DOHH2 (cell line): ENCODE results near the gene AVPR2.
A peak's percentile ranks its signal among the peaks of the same experiment; 100 is the strongest.

Source experiments
- H3F3A ChIP-seq: fragments of 200-600 bp; sonication (generic), shearing (Covaris generic); 2 replicates; pipeline ENCODE4 v1.6.0; 2016; ENCODE audit warnings: antibody characterized with exemption, mild to moderate bottlenecking; ENCODE audit not compliant: control insufficient read depth, insufficient read depth
- H3K27ac ChIP-seq: fragments of 200-600 bp; sonication (generic); 2 replicates; pipeline ENCODE4 v1.5.1; 2014; ENCODE audit warnings: low read depth, mild to moderate bottlenecking, low read length, moderate library complexity
- H3K27me3 ChIP-seq: fragments of 200-600 bp; sonication (generic); 2 replicates; pipeline ENCODE4 v1.6.1; 2014; ENCODE audit warnings: mild to moderate bottlenecking, low read length, mixed read lengths; ENCODE audit not compliant: control insufficient read depth
- H3K36me3 ChIP-seq: fragments of 200-600 bp; sonication (generic); 2 replicates; pipeline ENCODE4 v1.6.1; 2014; ENCODE audit warnings: mild to moderate bottlenecking, low read length, moderate library complexity, mixed read lengths; ENCODE audit not compliant: control insufficient read depth
- H3K4me1 ChIP-seq: fragments of 200-600 bp; sonication (generic); 2 replicates; pipeline ENCODE4 v1.6.1; 2014; ENCODE audit warnings: mild to moderate bottlenecking, low read length, mixed read lengths; ENCODE audit not compliant: control insufficient read depth
- H3K4me2 ChIP-seq: fragments of 200-600 bp; sonication (generic); 2 replicates; pipeline ENCODE4 v1.6.0; 2014; ENCODE audit warnings: mild to moderate bottlenecking, low read length, moderate library complexity
- H3K4me3 ChIP-seq: fragments of 200-600 bp; sonication (generic); 2 replicates; pipeline ENCODE4 v1.5.1; 2014; ENCODE audit warnings: mild to moderate bottlenecking, low read length, mixed read lengths
- H3K79me2 ChIP-seq: fragments of 200-600 bp; sonication (generic); 2 replicates; pipeline ENCODE4 v1.6.1; 2014; ENCODE audit warnings: mild to moderate bottlenecking, low read length, mixed read lengths; ENCODE audit not compliant: control insufficient read depth
- H3K9me2 ChIP-seq: fragments of 200-600 bp; sonication (generic); replicated peaks from 2 replicates; pipeline ENCODE4 v1.6.1; 2014; ENCODE audit warnings: mild to moderate bottlenecking, low read length, mixed read lengths; ENCODE audit not compliant: control insufficient read depth
- H3K9me3 ChIP-seq: fragments of 200-600 bp; sonication (generic); 2 replicates; pipeline ENCODE4 v1.6.1; 2014; ENCODE audit warnings: antibody characterized with exemption, low read length, mixed read lengths; ENCODE audit not compliant: control insufficient read depth, insufficient read depth
- H4K20me1 ChIP-seq: fragments of 200-600 bp; sonication (generic); 2 replicates; pipeline ENCODE4 v1.6.0; 2014; ENCODE audit warnings: low read depth, mild to moderate bottlenecking, antibody characterized with exemption, low read length, moderate library complexity; ENCODE audit not compliant: control insufficient read depth, insufficient read depth
- EZH2phosphoT487 ChIP-seq: fragments of 200-600 bp; sonication (generic); IDR thresholded peaks from 2 replicates; pipeline ENCODE4 v1.6.1; 2017; ENCODE audit warnings: borderline replicate concordance, mild to moderate bottlenecking, antibody characterized with exemption, low read length, moderate library complexity, mixed read lengths
- TF ChIP-seq, protein P1 (sequence below): fragments of 200-600 bp; sonication (generic); IDR thresholded peaks from one replicate; pipeline ENCODE4 v1.5.1; 2014; ENCODE audit warnings: antibody characterized with exemption, mild to moderate bottlenecking, low read depth, low read length; ENCODE audit not compliant: poor library complexity, severe bottlenecking

The AVPR2 gene

DNA sequence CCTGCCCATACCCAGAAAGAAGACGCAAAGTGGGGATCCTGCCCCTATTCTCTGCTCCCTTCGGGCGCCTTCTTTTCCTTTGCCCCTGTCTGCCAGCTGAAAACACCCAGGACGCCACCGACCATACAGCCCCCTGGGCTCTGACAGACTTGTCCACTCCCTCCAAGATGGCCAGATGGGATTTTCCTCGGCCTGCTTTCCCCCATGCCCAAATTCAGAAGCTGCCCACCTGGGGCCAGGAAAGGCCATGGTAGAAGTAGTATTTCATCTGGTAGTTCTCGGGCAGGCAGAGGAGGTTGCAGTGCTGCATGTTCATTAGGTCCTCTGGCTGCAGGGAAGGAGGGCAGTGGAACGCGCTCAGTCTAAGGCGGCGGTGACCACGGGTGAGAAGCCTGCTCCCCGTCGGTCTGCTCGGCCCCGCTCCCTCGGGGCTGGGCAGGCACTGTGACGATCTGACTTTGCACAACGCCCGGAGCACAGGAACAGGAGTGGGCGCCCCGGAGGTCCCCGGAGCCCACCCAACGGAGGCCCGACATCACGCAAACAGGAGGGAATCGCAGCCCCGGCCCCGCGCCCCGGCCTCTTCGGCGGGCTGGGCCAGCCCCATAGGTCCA is 29.8 kb downstream of the AVPR2 start:
- peak overlapping the region; percentile 47 for H3K27ac ChIP-seq
- no peaks in the 10 kb centered on the region for H3K9me2 ChIP-seq
- TF ChIP-seq EZH2phosphoT487 = no peak
- TF ChIP-seq, protein P1, sequence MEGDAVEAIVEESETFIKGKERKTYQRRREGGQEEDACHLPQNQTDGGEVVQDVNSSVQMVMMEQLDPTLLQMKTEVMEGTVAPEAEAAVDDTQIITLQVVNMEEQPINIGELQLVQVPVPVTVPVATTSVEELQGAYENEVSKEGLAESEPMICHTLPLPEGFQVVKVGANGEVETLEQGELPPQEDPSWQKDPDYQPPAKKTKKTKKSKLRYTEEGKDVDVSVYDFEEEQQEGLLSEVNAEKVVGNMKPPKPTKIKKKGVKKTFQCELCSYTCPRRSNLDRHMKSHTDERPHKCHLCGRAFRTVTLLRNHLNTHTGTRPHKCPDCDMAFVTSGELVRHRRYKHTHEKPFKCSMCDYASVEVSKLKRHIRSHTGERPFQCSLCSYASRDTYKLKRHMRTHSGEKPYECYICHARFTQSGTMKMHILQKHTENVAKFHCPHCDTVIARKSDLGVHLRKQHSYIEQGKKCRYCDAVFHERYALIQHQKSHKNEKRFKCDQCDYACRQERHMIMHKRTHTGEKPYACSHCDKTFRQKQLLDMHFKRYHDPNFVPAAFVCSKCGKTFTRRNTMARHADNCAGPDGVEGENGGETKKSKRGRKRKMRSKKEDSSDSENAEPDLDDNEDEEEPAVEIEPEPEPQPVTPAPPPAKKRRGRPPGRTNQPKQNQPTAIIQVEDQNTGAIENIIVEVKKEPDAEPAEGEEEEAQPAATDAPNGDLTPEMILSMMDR = no peak
- no peaks in the 10 kb centered on the region for H3K9me3 ChIP-seq
- H3F3A ChIP-seq = no peaks in the 10 kb centered on the region
- no peaks in the 10 kb centered on the region for H4K20me1 ChIP-seq
- H3K36me3 ChIP-seq = peaks cover 34% of the 10 kb centered on the region
- H3K27me3 ChIP-seq = no peaks in the 10 kb centered on the region
- peak overlapping the region; percentile 81 for H3K4me2 ChIP-seq
- H3K4me3 ChIP-seq = peak overlapping the region; percentile 83
- peaks cover 29% of the 10 kb centered on the region for H3K79me2 ChIP-seq
- H3K4me1 ChIP-seq = peaks cover 16% of the 10 kb centered on the region

DNA sequence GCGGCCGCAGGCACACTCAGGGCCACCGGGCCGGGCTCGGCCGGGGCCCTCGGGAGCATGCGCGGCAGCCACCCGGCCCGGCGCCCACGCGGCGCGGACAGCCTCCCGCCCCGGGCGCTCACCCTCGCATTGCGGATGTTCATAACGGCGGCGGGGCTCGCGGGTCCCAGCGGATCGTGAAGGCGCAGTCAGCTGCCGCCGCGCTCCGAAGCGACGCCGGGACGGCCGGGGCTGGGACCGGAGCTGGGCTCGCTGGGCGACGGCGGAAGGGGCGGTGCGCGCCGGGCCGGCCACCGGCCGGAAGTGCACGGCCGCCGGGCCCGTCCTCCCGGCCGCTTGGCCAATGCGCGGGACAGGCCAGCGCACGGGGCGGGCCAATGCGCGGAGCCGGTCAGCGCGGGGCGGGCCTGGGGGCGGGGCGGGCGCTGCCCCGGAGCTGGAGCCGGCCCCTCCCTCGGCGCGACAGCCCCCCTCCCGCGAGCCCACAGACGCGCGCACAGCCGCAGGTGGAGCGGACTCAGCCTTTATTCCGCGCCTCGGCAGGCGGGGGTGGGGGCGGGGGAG is 30.4 kb downstream of the AVPR2 start, which contains the start of gene NAA10:
TSS of gene NAA10 (minus strand) at position 276 of the 564 bp plus-strand sequence. CDS start at position 143, 133 bp downstream.
- Histone ChIP-seq H3K4me2 (peak within 1 kb of the TSS; percentile 84), H3K4me3 (peak within 1 kb of the TSS; percentile 83), H3F3A (no peaks in the 10 kb centered on the region), H3K9me2 (no peaks in the 10 kb centered on the region), H3K9me3 (no peaks in the 10 kb centered on the region), H3K36me3 (peaks cover 31% of the 10 kb centered on the region), H3K79me2 (peaks cover 29% of the 10 kb centered on the region), H3K27ac (peak within 1 kb of the TSS; percentile 47), H4K20me1 (no peaks in the 10 kb centered on the region), H3K27me3 (no peaks in the 10 kb centered on the region), H3K4me1 (peaks cover 11% of the 10 kb centered on the region)
- TF ChIP-seq, protein P1 = no peak
- TF ChIP-seq EZH2phosphoT487 = no peak

DNA sequence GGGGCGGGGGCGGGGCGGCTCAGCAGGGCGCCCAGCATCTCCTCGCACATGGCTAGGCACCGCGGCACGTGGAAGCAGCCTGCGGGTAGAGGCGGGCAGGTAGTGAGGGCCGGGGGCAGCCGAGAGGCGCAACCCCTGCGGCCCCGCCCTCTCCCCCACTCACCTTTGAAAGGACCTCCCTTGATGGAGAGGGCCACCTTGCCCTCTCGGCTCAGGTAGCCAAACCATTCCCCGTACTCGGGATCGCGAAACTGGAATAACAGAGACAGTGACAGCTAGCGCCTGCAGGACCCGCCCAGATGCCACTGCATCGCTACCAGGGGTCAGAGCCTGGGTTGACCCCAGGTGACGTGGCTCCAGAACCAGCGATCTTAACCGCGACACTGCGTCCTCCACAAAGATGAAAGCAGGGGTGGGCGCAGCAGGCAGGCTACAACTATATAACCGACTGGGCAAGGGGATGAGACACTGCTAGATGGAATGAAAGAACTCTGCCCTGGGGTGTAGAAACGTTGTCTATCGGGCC is 30.9 kb downstream of the AVPR2 start:
- Histone ChIP-seq H3K27me3 (no peaks in the 10 kb centered on the region), H3K9me2 (no peaks in the 10 kb centered on the region), H4K20me1 (no peaks in the 10 kb centered on the region), H3K27ac (no peak overlapping the region), H3K36me3 (peaks cover 31% of the 10 kb centered on the region), H3K4me1 (peaks cover 11% of the 10 kb centered on the region), H3F3A (no peaks in the 10 kb centered on the region), H3K79me2 (peaks cover 29% of the 10 kb centered on the region), H3K9me3 (no peaks in the 10 kb centered on the region), H3K4me2 (peak overlapping the region; percentile 84), H3K4me3 (peak overlapping the region; percentile 79)
- no peak for TF ChIP-seq EZH2phosphoT487
- TF ChIP-seq, protein P1 = no peak
